ENCODE data around the gene ERCC1. TPM values are rescaled to one million over a fixed set of nuclear protein-coding genes. Genes with fewer than 3 reads are reported as not detected.

Gene ERCC1
- total RNA-seq, 4 donors from 2014 or later, result 38.8 to 42.6 (median 40.0) TPM

DNA sequence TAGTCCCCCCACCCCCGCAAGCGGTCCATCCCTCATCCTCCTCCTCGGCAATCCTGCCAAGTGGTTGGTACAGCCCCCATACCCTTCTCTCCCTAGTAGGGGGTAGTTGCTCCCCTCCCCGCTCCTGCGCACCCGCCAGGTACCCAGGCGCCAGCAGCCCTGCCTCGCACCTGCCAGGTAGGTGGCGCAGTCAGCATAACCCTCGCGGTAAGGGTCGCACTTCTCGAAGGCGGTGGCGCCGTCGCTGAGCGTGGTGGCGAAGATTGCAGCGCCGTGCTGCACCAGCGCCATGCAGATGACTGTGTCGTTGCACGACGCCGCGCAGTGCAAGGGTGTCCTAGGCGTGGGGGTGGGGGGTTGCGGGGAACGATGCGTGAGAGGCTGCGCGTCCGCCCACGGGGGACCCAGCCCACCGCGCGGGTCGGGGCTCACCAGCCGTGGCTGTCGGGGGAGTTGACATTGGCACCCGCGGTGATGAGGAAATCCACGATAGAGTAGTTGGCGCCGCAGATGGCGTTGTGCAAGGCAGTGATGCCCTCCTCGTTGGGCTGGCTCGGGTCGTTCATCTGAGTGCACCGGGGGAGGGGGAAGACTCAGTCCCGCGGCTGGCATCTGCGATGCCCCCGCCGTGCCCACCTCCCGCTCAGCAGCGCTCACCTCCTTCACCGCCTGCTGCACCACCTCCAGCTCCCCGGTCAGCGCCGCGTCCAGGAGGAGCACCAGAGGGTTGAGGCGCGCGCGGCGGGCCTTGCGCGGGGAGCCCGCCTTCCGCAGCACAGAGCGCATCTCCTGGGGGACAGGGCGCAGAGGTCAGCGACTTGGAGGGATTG lies 38.1 kb downstream of the ERCC1 start:
- Histone ChIP-seq H3K36me3 (no peaks in the 10 kb centered on the region), H3K27ac (no peak overlapping the region), H3K4me1 (no peaks in the 10 kb centered on the region), H3K27me3 (peaks cover 32% of the 10 kb centered on the region), H3K9me3 (no peaks in the 10 kb centered on the region), H3K4me3 (no peak overlapping the region)
- WGBS, 2 donors (ENCODE audit: low coverage in 1 of 2), result 13 to 55% methylated on average over 8 to 47 of the region's 75 CpGs
- no peak for DNase-seq
- in situ Hi-C loops (cut with MboI; ENCODE audit: low pct_ligation_motif_present in 1 of 4, low pct_unique_long_range_greater_than_20kb in 1 of 4, low sequenced_read_pairs in 3 of 4), result no loop called here
- TF ChIP-seq, protein P1, sequence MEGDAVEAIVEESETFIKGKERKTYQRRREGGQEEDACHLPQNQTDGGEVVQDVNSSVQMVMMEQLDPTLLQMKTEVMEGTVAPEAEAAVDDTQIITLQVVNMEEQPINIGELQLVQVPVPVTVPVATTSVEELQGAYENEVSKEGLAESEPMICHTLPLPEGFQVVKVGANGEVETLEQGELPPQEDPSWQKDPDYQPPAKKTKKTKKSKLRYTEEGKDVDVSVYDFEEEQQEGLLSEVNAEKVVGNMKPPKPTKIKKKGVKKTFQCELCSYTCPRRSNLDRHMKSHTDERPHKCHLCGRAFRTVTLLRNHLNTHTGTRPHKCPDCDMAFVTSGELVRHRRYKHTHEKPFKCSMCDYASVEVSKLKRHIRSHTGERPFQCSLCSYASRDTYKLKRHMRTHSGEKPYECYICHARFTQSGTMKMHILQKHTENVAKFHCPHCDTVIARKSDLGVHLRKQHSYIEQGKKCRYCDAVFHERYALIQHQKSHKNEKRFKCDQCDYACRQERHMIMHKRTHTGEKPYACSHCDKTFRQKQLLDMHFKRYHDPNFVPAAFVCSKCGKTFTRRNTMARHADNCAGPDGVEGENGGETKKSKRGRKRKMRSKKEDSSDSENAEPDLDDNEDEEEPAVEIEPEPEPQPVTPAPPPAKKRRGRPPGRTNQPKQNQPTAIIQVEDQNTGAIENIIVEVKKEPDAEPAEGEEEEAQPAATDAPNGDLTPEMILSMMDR (IDR thresholded peaks at IDR 0.05), result no peak
- TF ChIP-seq POLR2A (IDR thresholded peaks at IDR 0.05), result peak; percentile 9
- intact Hi-C loops (cut with DNase I; ENCODE audit: low total_unique reads), result no loop called here

DNA sequence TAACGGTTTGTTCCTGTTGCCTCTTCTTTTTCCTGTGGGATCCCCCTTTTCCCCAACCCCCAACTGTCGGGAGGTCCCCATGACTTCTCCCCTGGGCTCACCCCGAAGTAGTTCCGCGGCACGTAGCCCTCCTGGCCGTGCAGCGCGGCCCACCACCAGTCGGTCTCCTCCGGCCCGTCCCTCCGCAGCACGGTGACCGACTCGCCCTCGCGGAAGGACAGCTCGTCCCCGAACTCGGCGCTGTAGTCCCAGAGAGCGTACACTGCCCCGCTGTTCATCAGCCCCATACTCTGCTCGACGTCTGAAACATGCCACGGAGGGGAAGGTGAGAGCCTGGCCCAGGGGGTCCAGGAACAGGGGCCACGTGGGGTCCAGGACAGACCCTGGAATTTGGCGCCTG lies 41.3 kb downstream of the ERCC1 start:
- no peaks in the 10 kb centered on the region for H3K4me1 ChIP-seq
- in situ Hi-C loops (cut with MboI; ENCODE audit: low pct_ligation_motif_present in 1 of 4, low pct_unique_long_range_greater_than_20kb in 1 of 4, low sequenced_read_pairs in 3 of 4), result no loop called here
- intact Hi-C loops (cut with DNase I; ENCODE audit: low total_unique reads), result no loop called here
- H3K27me3 ChIP-seq, result peaks cover 31% of the 10 kb centered on the region
- no peaks in the 10 kb centered on the region for H3K36me3 ChIP-seq
- H3K9me3 ChIP-seq, result no peaks in the 10 kb centered on the region
- no peak for TF ChIP-seq POLR2A (IDR thresholded peaks at IDR 0.05)
- DNase-seq, result no peak
- no peak overlapping the region for H3K27ac ChIP-seq
- whole genome bisulfite sequencing, 2 donors (ENCODE audit: low coverage in 1 of 2), result 95 to 96% methylated on average over 6 to 29 of the region's 29 CpGs
- no peak overlapping the region for H3K4me3 ChIP-seq

DNA sequence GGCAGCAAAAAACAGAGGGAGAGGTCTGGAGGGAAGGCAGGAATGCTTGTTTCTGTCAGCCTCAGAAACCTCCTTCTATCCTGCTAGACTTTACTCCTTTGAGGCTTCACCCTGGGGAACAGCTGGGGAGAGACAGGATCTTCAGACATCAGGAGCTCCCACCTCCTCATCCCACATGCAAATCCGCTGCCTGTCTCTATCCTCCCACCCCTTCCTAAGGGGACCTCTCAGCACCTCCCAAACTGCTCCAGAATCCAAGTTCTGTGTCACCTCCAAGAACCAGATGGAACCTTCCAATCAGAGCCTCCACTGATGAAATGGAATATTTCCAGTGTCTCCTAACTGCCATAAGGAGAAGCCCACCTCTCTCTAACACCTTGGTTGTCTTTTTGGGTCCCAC lies 43.6 kb downstream of the ERCC1 start:
- H3K9me3 ChIP-seq, result no peaks in the 10 kb centered on the region
- in situ Hi-C loops (cut with MboI; ENCODE audit: low pct_ligation_motif_present in 1 of 4, low pct_unique_long_range_greater_than_20kb in 1 of 4, low sequenced_read_pairs in 3 of 4), result no loop called here
- no peaks in the 10 kb centered on the region for H3K36me3 ChIP-seq
- DNase-seq, result no peak
- no peak overlapping the region for H3K4me3 ChIP-seq
- intact Hi-C loops (cut with DNase I; ENCODE audit: low total_unique reads), result no loop called here
- 83 to 91% methylated on average over 1 of the region's 1 CpG for WGBS, 2 donors (ENCODE audit: low coverage in 1 of 2)
- no peaks in the 10 kb centered on the region for H3K4me1 ChIP-seq
- H3K27ac ChIP-seq, result no peak overlapping the region
- TF ChIP-seq POLR2AphosphoS5 (IDR thresholded peaks at IDR 0.05) (no peak), POLR2A (IDR thresholded peaks at IDR 0.05) (no peak), EP300 (IDR thresholded peaks at IDR 0.05; ENCODE audit: low read depth) (no peak)
- TF ChIP-seq, protein P1 (IDR thresholded peaks at IDR 0.05), result no peak
- peaks cover 8% of the 10 kb centered on the region for H3K27me3 ChIP-seq

DNA sequence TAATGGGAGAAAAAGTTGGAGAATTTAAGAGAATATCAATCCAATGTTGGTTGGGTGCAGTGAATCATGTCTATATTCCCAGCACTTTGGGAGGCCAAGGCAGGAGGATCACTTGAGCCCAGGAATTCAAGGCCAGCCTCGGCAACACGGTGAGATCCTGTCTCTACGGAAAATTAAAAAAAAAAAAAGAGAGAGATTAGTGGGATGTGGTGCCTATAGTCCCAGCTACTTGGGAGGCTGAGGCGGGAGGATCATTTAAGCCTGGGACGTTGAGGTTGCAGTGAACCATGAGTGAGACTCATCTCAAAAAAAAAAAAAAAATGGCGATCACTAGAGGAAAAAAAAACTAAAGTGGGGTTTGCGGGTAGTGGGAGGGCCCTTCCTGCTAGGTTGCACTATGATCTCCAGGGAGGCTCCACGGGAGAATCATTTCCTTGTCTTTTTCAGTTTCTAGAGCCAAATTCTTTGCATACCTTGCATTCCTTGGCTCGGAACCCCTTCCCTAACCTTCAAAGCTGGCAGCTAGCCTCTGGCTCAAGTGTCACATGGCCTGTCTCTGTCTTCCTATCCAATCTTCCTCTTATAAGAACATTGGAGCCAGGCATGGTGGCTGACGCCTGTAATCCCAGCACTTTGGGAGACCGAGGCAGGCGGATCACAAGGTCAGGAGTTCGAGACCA lies 47.5 kb downstream of the ERCC1 start:
- WGBS, 2 donors (ENCODE audit: low coverage in 1 of 2), result 58 to 62% methylated on average over 4 to 13 of the region's 13 CpGs
- intact Hi-C loops (cut with DNase I; ENCODE audit: low total_unique reads), result no loop called here
- no peak for TF ChIP-seq POLR2AphosphoS5 (IDR thresholded peaks at IDR 0.05)
- no peak for TF ChIP-seq POLR2A (IDR thresholded peaks at IDR 0.05)
- TF ChIP-seq, protein P1 (IDR thresholded peaks at IDR 0.05), result no peak
- TF ChIP-seq EP300 (IDR thresholded peaks at IDR 0.05; ENCODE audit: low read depth), result no peak
- Histone ChIP-seq H3K4me3 (no peak overlapping the region), H3K27ac (no peak overlapping the region), H3K36me3 (no peaks in the 10 kb centered on the region), H3K27me3 (no peaks in the 10 kb centered on the region), H3K9me3 (no peaks in the 10 kb centered on the region), H3K4me1 (peaks cover 0 to 3% (median 0%) of the 10 kb centered on the region in 4 donors)
- in situ Hi-C loops (cut with MboI; ENCODE audit: low pct_ligation_motif_present in 1 of 4, low pct_unique_long_range_greater_than_20kb in 1 of 4, low sequenced_read_pairs in 3 of 4), result no loop called here
- DNase-seq, result no peak

Measured in transverse colon (tissue), 4 donors.